Neuronal stem cell (in vitro differentiated cells): ENCODE results near the gene A3GALT2.

Experiments
- DNase-seq: peaks from one replicate; pipeline ENCODE4 v3.0.0-alpha.2; 2013; ENCODE audit warnings: low spot score
- H2AFZ ChIP-seq: one replicate; pipeline ENCODE4 v1.6.1; 2013; ENCODE audit warnings: mild to moderate bottlenecking, low read length, inconsistent platforms
- H2AK5ac ChIP-seq: 2 replicates; pipeline ENCODE4 v1.6.1; 2013; ENCODE audit warnings: low read depth, mild to moderate bottlenecking, inconsistent platforms, low read length, moderate library complexity, mixed read lengths
- H2BK120ac ChIP-seq: 2 replicates; pipeline ENCODE4 v1.6.1; 2013; ENCODE audit warnings: low read depth, mild to moderate bottlenecking, inconsistent platforms, low read length, moderate library complexity, mixed read lengths
- H2BK12ac ChIP-seq: one replicate; pipeline ENCODE4 v1.6.1; 2013; ENCODE audit warnings: low read length, inconsistent platforms
- H2BK15ac ChIP-seq: 2 replicates; pipeline ENCODE4 v1.6.1; 2013; ENCODE audit warnings: mild to moderate bottlenecking, low read length, inconsistent platforms, mixed read lengths
- H2BK5ac ChIP-seq: one replicate; pipeline ENCODE4 v1.6.1; 2013; ENCODE audit warnings: inconsistent platforms, mild to moderate bottlenecking, low read length, moderate library complexity
- H3K14ac ChIP-seq: one replicate; pipeline ENCODE4 v1.6.1; 2013; ENCODE audit warnings: low read length, inconsistent platforms
- H3K18ac ChIP-seq: 2 replicates; pipeline ENCODE4 v1.6.1; 2013; ENCODE audit warnings: low read length, inconsistent platforms
- H3K23ac ChIP-seq: 2 replicates; pipeline ENCODE4 v1.6.1; 2013; ENCODE audit warnings: low read depth, mild to moderate bottlenecking, mixed read lengths, low read length, inconsistent platforms; ENCODE audit not compliant: poor library complexity
- H3K27ac ChIP-seq: replicated peaks from 3 replicates; pipeline ENCODE4 v1.5.1; 2013; ENCODE audit warnings: low read length, inconsistent platforms
- H3K27me3 ChIP-seq, 3 experiments: 2 replicates each; pipeline ENCODE4 v1.6.1; 2013; ENCODE audit warnings: low read length in 3 of 3, mild to moderate bottlenecking in 2 of 3, inconsistent platforms in 1 of 3, low read depth in 1 of 3, mixed read lengths in 1 of 3, moderate library complexity in 1 of 3; ENCODE audit not compliant: control insufficient read depth in 3 of 3, insufficient read depth in 3 of 3
- H3K36me3 ChIP-seq, 2 donors: replicated peaks in 1 of 2; 2 replicates each; pipeline ENCODE4 v1.6.1; 2013; ENCODE audit warnings: low read length in 2 of 2; ENCODE audit not compliant: control insufficient read depth in 2 of 2, insufficient read depth in 2 of 2
- H3K4ac ChIP-seq: 2 replicates; pipeline ENCODE4 v1.6.1; 2013; ENCODE audit warnings: inconsistent platforms, mild to moderate bottlenecking, low read length, moderate library complexity
- H3K4me1 ChIP-seq, 2 donors: 1 replicate in 1 of 2; 2 replicates in 1 of 2; pipeline ENCODE4 v1.6.1; 2013; ENCODE audit warnings: low read length in 2 of 2, low read depth in 1 of 2; ENCODE audit not compliant: control insufficient read depth in 2 of 2, insufficient read depth in 1 of 2
- H3K4me2 ChIP-seq: one replicate; pipeline ENCODE4 v1.6.1; 2013; ENCODE audit warnings: mild to moderate bottlenecking, low read length, inconsistent platforms; ENCODE audit not compliant: insufficient read depth, poor library complexity, severe bottlenecking
- H3K4me3 ChIP-seq, 2 donors: 2 replicates each; pipeline ENCODE4 v1.5.1; 2013; ENCODE audit warnings: low read length in 2 of 2, mild to moderate bottlenecking in 2 of 2, inconsistent platforms in 1 of 2, moderate library complexity in 1 of 2
- H3K79me1 ChIP-seq: one replicate; pipeline ENCODE4 v1.6.1; 2013; ENCODE audit warnings: low read depth, mild to moderate bottlenecking, inconsistent platforms, low read length, moderate library complexity
- H3K9ac ChIP-seq: one replicate; pipeline ENCODE4 v1.6.1; 2013; ENCODE audit warnings: mild to moderate bottlenecking, low read depth, low read length, inconsistent platforms; ENCODE audit not compliant: poor library complexity
- H3K9me3 ChIP-seq, 2 donors: replicated peaks in 1 of 2; 2 replicates each; pipeline versions ENCODE3 to v1.6.1; 2013; ENCODE audit warnings: low read length in 2 of 2, mild to moderate bottlenecking in 2 of 2, inconsistent platforms in 1 of 2, low read depth in 1 of 2, mixed read lengths in 1 of 2, moderate library complexity in 1 of 2; ENCODE audit not compliant: control insufficient read depth in 2 of 2, insufficient read depth in 1 of 2
- H4K8ac ChIP-seq: one replicate; pipeline ENCODE4 v1.6.1; 2013; ENCODE audit warnings: low read depth, mild to moderate bottlenecking, inconsistent platforms, low read length, moderate library complexity
- H4K91ac ChIP-seq: one replicate; pipeline ENCODE4 v1.6.1; 2013; ENCODE audit warnings: low read length, low read depth, mild to moderate bottlenecking, inconsistent platforms; ENCODE audit not compliant: poor library complexity
- WGBS, 2 donors: extraction: QIAGEN DNeasy Blood & Tissue Kit; methylation state at CpG; one replicate each; pipeline ENCODE4 v1.1.7; 2013; ENCODE audit warnings: missing lambda C conversion rate in 2 of 2, mixed read lengths in 1 of 2; ENCODE audit not compliant: insufficient read length in 2 of 2, insufficient replicate concordance in 1 of 2; ENCODE audit errors: extremely low coverage in 2 of 2; 5-methylcytosine and 5-hydroxymethylcytosine counted together

Gene A3GALT2

DNA sequence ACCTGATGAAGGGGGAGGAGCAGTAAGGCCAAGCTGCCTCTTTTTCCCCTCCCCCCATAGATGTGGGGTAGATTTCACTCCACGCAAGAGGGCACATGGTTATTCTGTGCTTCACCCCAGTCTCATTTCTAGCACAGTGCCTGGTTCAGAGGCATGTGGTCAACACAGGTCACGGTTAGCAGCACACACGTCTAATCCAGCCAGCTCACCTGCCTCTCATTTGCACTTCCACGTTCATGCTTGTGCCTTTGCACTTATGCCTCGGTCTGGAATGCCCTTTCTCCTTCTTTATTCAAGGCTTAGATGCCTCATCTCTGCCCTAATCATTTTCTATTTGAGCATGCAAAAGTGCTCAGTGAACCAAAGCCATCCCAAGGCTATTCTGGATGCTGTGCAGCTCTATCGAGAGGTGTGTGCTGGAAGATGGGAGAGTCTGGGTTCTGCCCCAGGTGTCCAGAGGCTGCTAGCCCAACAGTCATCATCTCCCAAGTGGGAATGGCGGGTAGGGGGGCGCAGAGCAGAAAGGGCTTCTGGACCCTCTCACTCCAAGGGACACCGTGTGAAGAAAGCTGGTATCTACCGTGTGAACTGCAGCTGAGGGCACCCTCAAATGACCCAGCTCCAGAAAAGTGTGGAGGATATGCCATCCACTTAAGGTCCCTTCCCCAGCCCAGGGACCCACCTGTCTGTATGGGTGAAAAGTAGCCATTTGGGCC, 2.1 kb upstream of the A3GALT2 start:
- no peak overlapping the region for H2AK5ac ChIP-seq
- H2BK120ac ChIP-seq, result no peak overlapping the region
- no peak overlapping the region for H2BK5ac ChIP-seq
- no peak overlapping the region for H3K27ac ChIP-seq
- no peak overlapping the region for H3K4ac ChIP-seq
- H3K4me1 ChIP-seq, result peaks cover 4 to 7% of the 10 kb centered on the region in 2 donors
- no peak overlapping the region for H3K14ac ChIP-seq
- no peak overlapping the region for H3K4me2 ChIP-seq
- no peaks in the 10 kb centered on the region for H3K9me3 ChIP-seq
- no peak overlapping the region for H4K91ac ChIP-seq
- H3K36me3 ChIP-seq, result peaks cover 48 to 67% of the 10 kb centered on the region in 2 donors
- no CpG with 5 or more reads among the region's 10 CpGs for WGBS, 2 donors
- H4K8ac ChIP-seq, result peak overlapping the region; percentile 29
- no peak overlapping the region for H3K4me3 ChIP-seq
- no peaks in the 10 kb centered on the region for H3K27me3 ChIP-seq
- no peak overlapping the region for H2AFZ ChIP-seq
- H3K79me1 ChIP-seq, result peaks cover 5% of the 10 kb centered on the region
- H3K18ac ChIP-seq, result no peak overlapping the region
- no peak overlapping the region for H3K23ac ChIP-seq
- H2BK15ac ChIP-seq, result no peak overlapping the region
- no peak overlapping the region for H2BK12ac ChIP-seq
- DNase-seq, result no peak
- H3K9ac ChIP-seq, result no peak overlapping the region

DNA sequence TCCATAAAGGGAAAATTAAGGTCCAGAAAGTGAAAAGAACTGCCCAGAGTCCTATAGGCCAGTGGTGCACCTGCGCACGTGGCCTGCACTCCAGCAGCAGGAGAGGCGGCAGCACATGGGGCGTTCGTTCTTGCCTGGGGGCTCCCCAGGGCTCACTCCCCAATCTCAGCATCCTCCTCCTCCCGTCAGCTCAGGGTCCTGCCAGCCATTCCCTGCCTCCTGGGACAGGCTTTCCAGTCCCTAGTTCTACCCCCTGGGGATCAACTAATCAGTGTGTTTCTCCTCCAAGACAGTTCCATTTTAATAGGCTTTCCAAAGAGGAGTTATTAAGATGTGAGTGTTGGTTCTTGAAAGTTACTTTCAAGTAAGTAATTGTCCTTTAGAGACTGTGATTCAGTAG, 1.2 kb upstream of the A3GALT2 start:
- no peak overlapping the region for H3K4ac ChIP-seq
- DNase-seq, result no peak
- H2BK12ac ChIP-seq, result no peak overlapping the region
- peaks cover 4 to 7% of the 10 kb centered on the region in 2 donors for H3K4me1 ChIP-seq
- no peak overlapping the region for H2BK5ac ChIP-seq
- H3K36me3 ChIP-seq, result peaks cover 40 to 58% of the 10 kb centered on the region in 2 donors
- H3K79me1 ChIP-seq, result peaks cover 4% of the 10 kb centered on the region
- H3K18ac ChIP-seq, result no peak overlapping the region
- H3K27me3 ChIP-seq, result no peaks in the 10 kb centered on the region
- no peak overlapping the region for H2BK120ac ChIP-seq
- H3K9me3 ChIP-seq, result no peaks in the 10 kb centered on the region
- H3K4me2 ChIP-seq, result no peak overlapping the region
- no peak overlapping the region for H3K23ac ChIP-seq
- no peak overlapping the region for H3K27ac ChIP-seq
- no peak overlapping the region for H2AK5ac ChIP-seq
- H4K8ac ChIP-seq, result no peak overlapping the region
- no peak overlapping the region for H3K14ac ChIP-seq
- H3K4me3 ChIP-seq, result no peak overlapping the region
- no CpG with 5 or more reads among the region's 6 CpGs for WGBS, 2 donors
- no peak overlapping the region for H2AFZ ChIP-seq
- H3K9ac ChIP-seq, result no peak overlapping the region
- H2BK15ac ChIP-seq, result no peak overlapping the region
- H4K91ac ChIP-seq, result no peak overlapping the region

- no peak for DNase-seq
- Histone ChIP-seq H3K36me3 (peaks cover 35 to 49% of the 10 kb centered on the region in 2 donors), H3K4me2 (no peak overlapping the region)
These were observed 280 bp upstream of the A3GALT2 start for GRCh38 chr1:33321178-33321577.

GRCh38 chr1:33319949-33320618, 814 bp downstream of the A3GALT2 start:
- H3K27ac ChIP-seq, result no peak overlapping the region
- H4K8ac ChIP-seq, result no peak overlapping the region
- H3K27me3 ChIP-seq, result no peaks in the 10 kb centered on the region
- H3K4me1 ChIP-seq, result peaks cover 6 to 7% of the 10 kb centered on the region in 2 donors
- H2BK120ac ChIP-seq, result no peak overlapping the region
- H2BK5ac ChIP-seq, result peak overlapping the region; percentile 91
- no peak overlapping the region for H2BK12ac ChIP-seq
- H3K9ac ChIP-seq, result no peak overlapping the region
- no peak for DNase-seq
- H2AFZ ChIP-seq, result no peak overlapping the region
- no peak overlapping the region for H2BK15ac ChIP-seq
- H3K18ac ChIP-seq, result peak overlapping the region; percentile 64
- H3K14ac ChIP-seq, result no peak overlapping the region
- peaks cover 3% of the 10 kb centered on the region for H3K79me1 ChIP-seq
- H2AK5ac ChIP-seq, result no peak overlapping the region
- peak overlapping the region; percentile 58 for H3K23ac ChIP-seq
- peaks cover 24 to 38% of the 10 kb centered on the region in 2 donors for H3K36me3 ChIP-seq
- no peak overlapping the region for H3K4ac ChIP-seq
- no peak overlapping the region for H3K4me3 ChIP-seq
- no peaks in the 10 kb centered on the region for H3K9me3 ChIP-seq
- no peak overlapping the region for H4K91ac ChIP-seq
- no CpG with 5 or more reads among the region's 12 CpGs for whole genome bisulfite sequencing, 2 donors
- no peak overlapping the region for H3K4me2 ChIP-seq

More at GRCh38 chr1:33321178-33321577, 280 bp upstream of the A3GALT2 start:
- H4K91ac ChIP-seq, result no peak overlapping the region
- H3K4ac ChIP-seq, result no peak overlapping the region
- H2BK12ac ChIP-seq, result no peak overlapping the region
- no peak overlapping the region for H3K23ac ChIP-seq
- no peak overlapping the region for H3K4me3 ChIP-seq
- H3K18ac ChIP-seq, result no peak overlapping the region
- H2BK15ac ChIP-seq, result no peak overlapping the region
- no peak overlapping the region for H4K8ac ChIP-seq
- no peak overlapping the region for H3K9ac ChIP-seq
- H3K27ac ChIP-seq, result no peak overlapping the region
- peaks cover 4 to 7% of the 10 kb centered on the region in 2 donors for H3K4me1 ChIP-seq
- H2BK120ac ChIP-seq, result no peak overlapping the region
- H3K79me1 ChIP-seq, result peaks cover 4% of the 10 kb centered on the region
- no CpG with 5 or more reads among the region's 5 CpGs for WGBS, 2 donors
- no peak overlapping the region for H2AK5ac ChIP-seq
- H2BK5ac ChIP-seq, result no peak overlapping the region
- H3K27me3 ChIP-seq, result no peaks in the 10 kb centered on the region
- H3K9me3 ChIP-seq, result no peaks in the 10 kb centered on the region
- no peak overlapping the region for H2AFZ ChIP-seq
- no peak overlapping the region for H3K14ac ChIP-seq
